HepG2 (cell line): ENCODE measurements around the gene CCDC57.

Experiments
- ATF1 ChIP-seq: IDR thresholded peaks from 2 replicates; pipeline ENCODE4 v1.6.1; 2016; ENCODE audit warnings: mild to moderate bottlenecking, control low read depth
- CTCF ChIP-seq: sonication (generic); formaldehyde crosslinking; IDR thresholded peaks from 2 replicates; pipeline ENCODE4 v1.5.0; 2020; ENCODE audit warnings: mild to moderate bottlenecking, missing genetic modification reagents, moderate library complexity
- HIVEP1 ChIP-seq: sonication (generic); formaldehyde crosslinking; IDR thresholded peaks from 2 replicates; pipeline ENCODE4 v1.4.0; 2020; ENCODE audit warnings: mild to moderate bottlenecking, missing genetic modification reagents
- HNF4A ChIP-seq: sonication (generic); formaldehyde crosslinking; IDR thresholded peaks from 2 replicates; pipeline ENCODE4 v1.4.0; 2020; ENCODE audit warnings: missing genetic modification reagents
- MAZ ChIP-seq, 2 experiments: sonication (generic) in 1 of 2; formaldehyde crosslinking in 1 of 2; IDR thresholded peaks; 2 replicates each; pipeline versions ENCODE4 v1.5.0 to v1.6.1; 2012 to 2020; ENCODE audit warnings: low read depth in 2 of 2, mild to moderate bottlenecking in 2 of 2, borderline replicate concordance in 1 of 2, improper control_type of control experiment in 1 of 2, low read length in 1 of 2, missing genetic modification reagents in 1 of 2, moderate library complexity in 1 of 2
- NFE2L1 ChIP-seq: sonication (generic); formaldehyde crosslinking; IDR thresholded peaks from 2 replicates; pipeline ENCODE4 v1.4.0; 2020; ENCODE audit warnings: missing genetic modification reagents, mild to moderate bottlenecking, borderline replicate concordance
- PITX1 ChIP-seq: sonication (generic); formaldehyde crosslinking; IDR thresholded peaks from 2 replicates; pipeline ENCODE4 v1.5.1; 2020; ENCODE audit warnings: mild to moderate bottlenecking, missing genetic modification reagents
- SALL1 ChIP-seq: sonication (generic); formaldehyde crosslinking; IDR thresholded peaks from 2 replicates; pipeline ENCODE4 v1.8.0; 2022; ENCODE audit warnings: mild to moderate bottlenecking, missing genetic modification reagents
- SRSF9 ChIP-seq: fragments of 200-400 bp; formaldehyde crosslinking; IDR thresholded peaks from 2 replicates; pipeline ENCODE4 v1.6.1; 2018; ENCODE audit warnings: borderline replicate concordance, mild to moderate bottlenecking, low read depth, low read length; ENCODE audit not compliant: insufficient read depth, poor library complexity, severe bottlenecking
- ZFP41 ChIP-seq: sonication (generic); formaldehyde crosslinking; IDR thresholded peaks from 2 replicates; pipeline ENCODE4 v1.4.0; 2020; ENCODE audit warnings: mild to moderate bottlenecking, missing genetic modification reagents, borderline replicate concordance
- ZNF235 ChIP-seq: sonication (generic); formaldehyde crosslinking; IDR thresholded peaks from 2 replicates; pipeline ENCODE4 v1.8.1; 2023; ENCODE audit warnings: mild to moderate bottlenecking, missing genetic modification reagents, borderline replicate concordance

GRCh38 chr17:82063424-82064415, 148.9 kb downstream of the CCDC57 start:
- TF ChIP-seq NFE2L1, result no peak
- no peak for TF ChIP-seq ZFP41 (CRISPR knock-in tag)
- no peak for TF ChIP-seq CTCF (CRISPR knock-in tag)
- TF ChIP-seq HIVEP1, result no peak
- TF ChIP-seq SALL1, result no peak
- TF ChIP-seq ATF1, result no peak
- no peak for TF ChIP-seq MAZ (IDR thresholded peaks at IDR 0.05; ENCODE audit: borderline replicate concordance, low read depth, low read length)
- no peak for TF ChIP-seq MAZ (CRISPR knock-in tag; IDR thresholded peaks at IDR 0.05; ENCODE audit: low read depth)
- TF ChIP-seq PITX1 (CRISPR knock-in tag), result no peak
- TF ChIP-seq SRSF9, result no peak
- TF ChIP-seq ZNF235 (CRISPR knock-in tag), result no peak
- no peak for TF ChIP-seq HNF4A
